Adrenal gland (tissue), 12 donors: ENCODE data around the gene PSMD2. TPM values are rescaled to one million over a fixed set of nuclear protein-coding genes. Genes with fewer than 3 reads are reported as not detected.

Source experiments
- DNase-seq, 7 donors: peaks; one replicate each; pipeline ENCODE4 v3.0.0-alpha.2; 2019 to 2020
- H3K27ac ChIP-seq, 5 donors: fragments of 200-600 bp; sonication (generic) in 4 of 5; 1 replicate in 3 of 5; 2 replicates in 2 of 5; pipeline versions ENCODE4 v1.5.1 to v1.8.0; 2016 to 2020; ENCODE audit warnings: mild to moderate bottlenecking in 1 of 5
- H3K27me3 ChIP-seq: fragments of 200-600 bp; 2 replicates; pipeline ENCODE4 v1.8.0; 2021
- H3K36me3 ChIP-seq, 2 donors: fragments of 200-600 bp; replicated peaks in 1 of 2; 1 replicate in 1 of 2; 2 replicates in 1 of 2; pipeline versions ENCODE4 v1.5.1 to v1.8.0; 2018 to 2022
- H3K4me1 ChIP-seq, 2 donors: fragments of 200-600 bp; replicated peaks in 1 of 2; 1 replicate in 1 of 2; 2 replicates in 1 of 2; pipeline versions ENCODE4 v1.5.1 to v1.8.0; 2018 to 2021
- H3K4me3 ChIP-seq, 4 donors: fragments of 200-600 bp; sonication (generic) in 3 of 4; one replicate each; pipeline ENCODE4 v1.5.1; 2016 to 2018
- H3K9me3 ChIP-seq, 3 donors: fragments of 200-600 bp; sonication (generic) in 1 of 3; replicated peaks in 1 of 3; 1 replicate in 2 of 3; 2 replicates in 1 of 3; pipeline versions ENCODE4 v1.5.1 to v1.8.0; 2016 to 2021
- CTCF ChIP-seq, 6 experiments: fragments of 450-650 bp in 4 of 6; fragments of 200-600 bp in 2 of 6; sonication (generic) in 1 of 6; IDR thresholded peaks; 1 replicate in 5 of 6; 2 replicates in 1 of 6; pipeline versions ENCODE4 v1.5.1 to v1.8.0; 2016 to 2021; ENCODE audit warnings: antibody characterized with exemption in 6 of 6, mild to moderate bottlenecking in 2 of 6, moderate library complexity in 1 of 6
- POLR2A ChIP-seq, 2 donors: fragments of 450-650 bp; IDR thresholded peaks; one replicate each; pipeline ENCODE4 v1.6.1; 2017; ENCODE audit warnings: antibody characterized with exemption in 2 of 2, mild to moderate bottlenecking in 2 of 2, moderate library complexity in 1 of 2
- WGBS, 4 donors: extraction: QIAGEN DNeasy Blood & Tissue Kit in 2 of 4; methylation state at CpG; one replicate each; pipeline versions ENCODE4 v1.1.5 to v1.1.7; 2013 to 2017; 5-methylcytosine and 5-hydroxymethylcytosine counted together
- intact Hi-C, 2 donors: fragments of 100-400 bp; cut with DNase I; formaldehyde crosslinking; loops; one replicate each; pipeline versions ENCODE4 v1.14.1 to v1.15.0; 2022 to 2023
- polyA plus RNA-seq, 3 donors: library from polyadenylated mRNA; stranded (reverse); fragments of 200-250 nt in 2 of 3; fragments of 350-450 nt in 1 of 3; fragmentation: Illumina TruSeq in 1 of 3; extraction: RNeasy Lipid Tissue Mini Kit (QIAGEN cat#74804) in 1 of 3; gene quantifications; one replicate each; pipeline ENCODE4 v1.2.3, GENCODE V29; 2013 to 2014
- total RNA-seq, 9 donors: library from RNA; depleted of rRNA in 4 of 9; stranded (reverse); fragments of >200 nt in 4 of 9; fragments of 120-200 nt in 1 of 9; fragmentation: NEBNext Ultra II Directional in 1 of 9; extraction: Animal tissue kit (Norgen Biotek cat#: 25700) in 1 of 9; gene quantifications; one replicate each; pipeline versions ENCODE4 v1.1.0 to v1.2.4, GENCODE V29; 2013 to 2023
- donor health status: healthy with polysubstance abuse.
- donor health status: Bipolar disorder and iron deficiency.
- donor health status: DM: yes; HTN: yes; CAD: no.
- donor health status: DM: no; HTN: no; CAD: no.
- donor health status: DM: no; HTN: no; CAD: no.
- donor health status: DM: yes; HTN: yes; CAD: no.

Gene PSMD2
- total and polyA plus RNA-seq, 12 donors, result 65.1 to 412 (median 235) TPM

GRCh38 chr3:184291738-184292445, 7.1 kb upstream of the PSMD2 start:
- Histone ChIP-seq H3K27me3 (no peaks in the 10 kb centered on the region), H3K4me1 (no peaks in the 10 kb centered on the region), H3K4me3 (no peak overlapping the region), H3K36me3 (no peaks in the 10 kb centered on the region), H3K27ac (no peak overlapping the region), H3K9me3 (no peaks in the 10 kb centered on the region)
- WGBS, 4 donors, result 79 to 94% (median 86%) methylated on average over 7 to 21 of the region's 21 CpGs
- TF ChIP-seq POLR2A (IDR thresholded peaks at IDR 0.05) (no peak), CTCF (IDR thresholded peaks at IDR 0.05) (no peak)
- no peak for DNase-seq
- intact Hi-C loops, result loop anchor here in 1 of 2 donors (5.0 kb wide), 1 partner anchor 395 kb away; no protein-coding TSS in a partner anchor

GRCh38 chr3:184295771-184296170, 3.3 kb upstream of the PSMD2 start:
- Histone ChIP-seq H3K4me1 (peaks cover 4 to 12% of the 10 kb centered on the region in 2 donors), H3K27me3 (no peaks in the 10 kb centered on the region), H3K4me3 (no peak overlapping the region), H3K27ac (no peak overlapping the region), H3K36me3 (peaks cover 0 to 7% of the 10 kb centered on the region in 2 donors), H3K9me3 (no peaks in the 10 kb centered on the region)
- TF ChIP-seq POLR2A (IDR thresholded peaks at IDR 0.05) (no peak), CTCF (IDR thresholded peaks at IDR 0.05) (no peak)
- DNase-seq, result no peak
- WGBS, 4 donors, result 54 to 66% (median 62%) methylated on average over 3 of the region's 3 CpGs
- intact Hi-C loops, result no loop called here

- H3K27ac ChIP-seq, result no peak overlapping the region
- H3K4me3 ChIP-seq, result no peak overlapping the region
- no peak for TF ChIP-seq POLR2A (IDR thresholded peaks at IDR 0.05)
- 75 to 83% (median 78%) methylated on average over 7 of the region's 7 CpGs for WGBS, 4 donors
- DNase-seq, result no peak
- intact Hi-C loops, result no loop called here
- peaks cover 4 to 12% of the 10 kb centered on the region in 2 donors for H3K4me1 ChIP-seq
- no peaks in the 10 kb centered on the region for H3K9me3 ChIP-seq
- no peaks in the 10 kb centered on the region for H3K27me3 ChIP-seq
- peaks cover 0 to 15% of the 10 kb centered on the region in 2 donors for H3K36me3 ChIP-seq
Observed at GRCh38 chr3:184296616-184297015, 2.4 kb upstream of the PSMD2 start.

GRCh38 chr3:184299488-184300377, 692 bp downstream of the PSMD2 start:
- intact Hi-C loops, result no loop called here
- H3K4me3 ChIP-seq, result peak overlapping the region in 3 of 4 donors; percentile 77 to 89 (median 79)
- peak in 2 of 7 donors; percentile 29 to 45 for DNase-seq
- H3K27ac ChIP-seq, result peak overlapping the region; percentile 15 to 85 (median 63)
- peaks cover 4 to 12% of the 10 kb centered on the region in 2 donors for H3K4me1 ChIP-seq
- H3K36me3 ChIP-seq, result peaks cover 0 to 46% of the 10 kb centered on the region in 2 donors
- WGBS, 4 donors, result 14 to 31% (median 16%) methylated on average over 16 to 29 of the region's 29 CpGs
- TF ChIP-seq CTCF (IDR thresholded peaks at IDR 0.05) (peak in 1 of 6 experiments; percentile 18), POLR2A (IDR thresholded peaks at IDR 0.05) (no peak)
- H3K27me3 ChIP-seq, result no peaks in the 10 kb centered on the region
- no peaks in the 10 kb centered on the region for H3K9me3 ChIP-seq
